Liver (tissue), 3 donors: Measurements from ENCODE around the gene TBC1D10A.

Source experiments
- CTCF ChIP-seq: fragments of 150-350 bp; IDR thresholded peaks from 2 replicates; pipeline ENCODE4 v1.5.1; 2017; ENCODE audit warnings: improper control_type of control experiment, low read depth, low read length; ENCODE audit not compliant: missing input control
- SP1 ChIP-seq: IDR thresholded peaks from 2 replicates; pipeline ENCODE4 v1.6.1; 2018; ENCODE audit warnings: antibody characterized with exemption, mild to moderate bottlenecking
- donor health status: healthy.
- donor health status: healthy.

GRCh38 chr22:30282616-30283046 lies 44.1 kb downstream of the TBC1D10A start:
- TF ChIP-seq SP1 (no peak), CTCF (no peak)
